Activated naive CD4-positive, alpha-beta T cell (primary cell): Measurements from ENCODE around the gene GAB1.

ENCODE experiments used
- DNase-seq, 4 experiments: peaks; one replicate each; lab custom pipeline; 2025; lab: John Stamatoyannopoulos, UW

The GAB1 gene

GRCh38 chr4:143417679-143418403 lies 81.2 kb downstream of the GAB1 start:
- no peak for DNase-seq

- DNase-seq = no peak
Observed at GRCh38 chr4:143420227-143420626, 83.6 kb downstream of the GAB1 start.

- DNase-seq = no peak
Observed at GRCh38 chr4:143421609-143422008, 84.9 kb downstream of the GAB1 start.

GRCh38 chr4:143424276-143424675 lies 87.6 kb downstream of the GAB1 start:
- no peak for DNase-seq

- DNase-seq = no peak
Observed at GRCh38 chr4:143431526-143432257, 95.0 kb downstream of the GAB1 start.

- DNase-seq = no peak
Observed at GRCh38 chr4:143432258-143432591, 95.5 kb downstream of the GAB1 start.

- DNase-seq = no peak
Observed at GRCh38 chr4:143433231-143433630, 96.6 kb downstream of the GAB1 start.

GRCh38 chr4:143435955-143436354 lies 99.3 kb downstream of the GAB1 start:
- DNase-seq = no peak

GRCh38 chr4:143437476-143437875 lies 100.8 kb downstream of the GAB1 start:
- DNase-seq = no peak

- DNase-seq = no peak
Observed at GRCh38 chr4:143437937-143438336, 101.3 kb downstream of the GAB1 start.

GRCh38 chr4:143438710-143439109 lies 102.0 kb downstream of the GAB1 start:
- no peak for DNase-seq

GRCh38 chr4:143441109-143441508 lies 104.4 kb downstream of the GAB1 start:
- no peak for DNase-seq

- no peak for DNase-seq
Observed at GRCh38 chr4:143441678-143442077, 105.0 kb downstream of the GAB1 start.

GRCh38 chr4:143443728-143444127 lies 107.1 kb downstream of the GAB1 start:
- no peak for DNase-seq

GRCh38 chr4:143451186-143451585 lies 114.5 kb downstream of the GAB1 start:
- DNase-seq = no peak

- DNase-seq = no peak
Observed at GRCh38 chr4:143455211-143455610, 118.5 kb downstream of the GAB1 start.

GRCh38 chr4:143458966-143459365 lies 122.3 kb downstream of the GAB1 start:
- no peak for DNase-seq

- DNase-seq = no peak
Observed at GRCh38 chr4:143473334-143474126, 136.9 kb downstream of the GAB1 start.

- DNase-seq = no peak
Observed at GRCh38 chr4:143477487-143477886, 140.8 kb downstream of the GAB1 start.

GRCh38 chr4:143481361-143481760 lies 144.7 kb downstream of the GAB1 start:
- no peak for DNase-seq

- no peak for DNase-seq
Observed at GRCh38 chr4:143482840-143483239, 146.2 kb downstream of the GAB1 start.

- no peak for DNase-seq
Observed at GRCh38 chr4:143486314-143486713, 149.6 kb downstream of the GAB1 start.

- DNase-seq = no peak
Observed at GRCh38 chr4:143488687-143489086, 152.0 kb downstream of the GAB1 start.
